GM12878 (cell line): ENCODE results near the gene LRCH3. TPM values are rescaled to one million over a fixed set of nuclear protein-coding genes. Genes with fewer than 3 reads are reported as not detected.

Experiments used
- ATAC-seq: fragments of 200-7000 bp; cut with Tn5 transposase; 3 replicates; pipeline ENCODE4 v1.9.1; 2020; ENCODE audit warnings: mild to moderate bottlenecking, moderate library complexity
- BruUV-seq: library from RNA; stranded (reverse); fragments of 400-500 nt; replicated peaks from 2 replicates; lab custom pipeline; 2021; lab: Mats Ljungman, UMichigan
- CTCF ChIA-PET: fragments of 300-600 bp; sonication (Branson Sonifier 250); formaldehyde crosslinking; extraction: SDS; loops from one replicate; lab custom pipeline; 2021; ENCODE audit warnings: inconsistent platforms; lab: Yijun Ruan, JAX
- POLR2A ChIA-PET: fragments of 350-600 bp; formaldehyde crosslinking; extraction: SDS; loops from one replicate; lab custom pipeline; 2021; ENCODE audit warnings: inconsistent platforms; lab: Charles Lee
- RAD21 ChIA-PET: fragments of 300-600 bp; sonication (Branson Sonifier 250); formaldehyde crosslinking; loops from one replicate; lab custom pipeline; 2023; ENCODE audit warnings: antibody characterized with exemption; ENCODE audit not compliant: unreplicated experiment; lab: Charles Lee
- SMC1A ChIA-PET: fragments of 300-600 bp; sonication (Branson Sonifier 250); formaldehyde crosslinking; loops from one replicate; lab custom pipeline; 2023; ENCODE audit not compliant: unreplicated experiment, uncharacterized antibody; lab: Charles Lee
- DNase-seq: peaks from one replicate; pipeline ENCODE4 v3.0.0-alpha.2; 2011; ENCODE audit warnings: low read depth, low spot score
- FAIRE-seq: peaks from 3 replicates; lab custom pipeline; 2011; peaks lifted over from hg19 to GRCh38; lab: Jason Lieb, UNC
- H2AFZ ChIP-seq: 2 replicates; pipeline ENCODE4 v1.6.0; 2011; ENCODE audit warnings: low read depth, low read length, control low read depth; ENCODE audit not compliant: control insufficient read depth
- H3K27ac ChIP-seq: 2 replicates; pipeline ENCODE4 v1.5.1; 2011; ENCODE audit warnings: control low read depth; ENCODE audit not compliant: control insufficient read depth, insufficient read depth
- H3K27me3 ChIP-seq, 2 experiments: replicated peaks in 1 of 2; 2 replicates each; pipeline versions ENCODE4 v1.6.0 to v1.6.1; 2011; ENCODE audit warnings: low read length in 1 of 2; ENCODE audit not compliant: control insufficient read depth in 2 of 2, insufficient read depth in 2 of 2
- H3K36me3 ChIP-seq, 2 experiments: 2 replicates each; pipeline ENCODE4 v1.5.1; 2011; ENCODE audit warnings: low read length in 1 of 2; ENCODE audit not compliant: control insufficient read depth in 2 of 2, insufficient read depth in 2 of 2
- H3K4me1 ChIP-seq: 2 replicates; pipeline ENCODE4 v1.6.1; 2011; ENCODE audit warnings: mild to moderate bottlenecking, low read length, moderate library complexity, mixed read lengths; ENCODE audit not compliant: control insufficient read depth, insufficient read depth
- H3K4me2 ChIP-seq: 2 replicates; pipeline ENCODE4 v1.6.0; 2011; ENCODE audit warnings: control low read depth; ENCODE audit not compliant: control insufficient read depth, insufficient read depth
- H3K4me3 ChIP-seq: fragments of 200-600 bp; sonication (generic); 2 replicates; pipeline ENCODE4 v1.5.1; 2016
- H3K79me2 ChIP-seq: 2 replicates; pipeline ENCODE4 v1.6.0; 2011; ENCODE audit warnings: low read length; ENCODE audit not compliant: control insufficient read depth, insufficient read depth
- H3K9ac ChIP-seq: 2 replicates; pipeline ENCODE4 v1.8.0; 2011; ENCODE audit warnings: low read length, control low read depth, mixed read lengths; ENCODE audit not compliant: control insufficient read depth, insufficient read depth
- H3K9me3 ChIP-seq: replicated peaks from 3 replicates; pipeline ENCODE4 v1.5.1; 2011; ENCODE audit warnings: mild to moderate bottlenecking, low read length; ENCODE audit not compliant: control insufficient read depth, insufficient read depth
- H4K20me1 ChIP-seq: 2 replicates; pipeline ENCODE4 v1.6.0; 2011; ENCODE audit not compliant: control insufficient read depth, insufficient read depth
- EP300 ChIP-seq, 2 experiments: fragments of 150-350 bp in 1 of 2; IDR thresholded peaks; 2 replicates each; pipeline ENCODE4 v1.6.1; 2011 to 2012; ENCODE audit warnings: low read depth in 2 of 2, low read length in 2 of 2, borderline replicate concordance in 1 of 2, improper control_type of control experiment in 1 of 2, inconsistent platforms in 1 of 2; ENCODE audit not compliant: control insufficient read depth in 1 of 2
- GABPA ChIP-seq: IDR thresholded peaks from 2 replicates; pipeline ENCODE4 v1.6.1; 2014; ENCODE audit warnings: antibody characterized with exemption, low read depth, mild to moderate bottlenecking, inconsistent platforms
- HDAC2 ChIP-seq: fragments of 200-600 bp; sonication (generic); IDR thresholded peaks from 2 replicates; pipeline ENCODE4 v1.6.1; 2017
- POLR2AphosphoS5 ChIP-seq: IDR thresholded peaks from 2 replicates; pipeline ENCODE4 v1.6.1; 2011; ENCODE audit warnings: mild to moderate bottlenecking, low read length, inconsistent platforms
- SREBF1 ChIP-seq: IDR thresholded peaks from 2 replicates; pipeline ENCODE4 v1.6.1; 2012; ENCODE audit warnings: mild to moderate bottlenecking, low read length
- SUPT20H ChIP-seq: IDR thresholded peaks from 2 replicates; pipeline ENCODE4 v1.6.1; 2011; ENCODE audit warnings: low read depth, mild to moderate bottlenecking, low read length, moderate library complexity, borderline replicate concordance; ENCODE audit not compliant: control insufficient read depth
- ZBED1 ChIP-seq: IDR thresholded peaks from 2 replicates; pipeline ENCODE4 v1.6.1; 2016; ENCODE audit warnings: borderline replicate concordance
- WGBS: methylation state at CpG from one replicate; pipeline ENCODE4 v1.1.6; 2016; ENCODE audit warnings: low lambda C conversion rate; ENCODE audit not compliant: insufficient replicate concordance, insufficient coverage; ENCODE audit errors: missing lambda C conversion rate; 5-methylcytosine and 5-hydroxymethylcytosine counted together
- in situ Hi-C: fragments of 300-500 bp; cut with MboI; formaldehyde crosslinking; loops from 9 replicates; pipeline ENCODE4 v1.14.3; 2018; ENCODE audit warnings: mixed read lengths
- intact Hi-C: fragments of 100-400 bp; cut with micrococcal nuclease; formaldehyde crosslinking; loops from one replicate; pipeline ENCODE4 v1.14.2; 2022; ENCODE audit not compliant: unreplicated experiment
- polyA plus RNA-seq, 11 experiments: library from polyadenylated mRNA; depleted of rRNA in 4 of 11; unstranded in 6 of 11; stranded (reverse) in 5 of 11; fragments of >200 nt; fragmentation: Nextera tagmentation in 4 of 11; fragmentation: Illumina TruSeq in 1 of 11; extraction: Ambion mirVana in 4 of 11; extraction: Trizol in 1 of 11; gene quantifications; 1 replicate in 1 of 11; 2 replicates in 10 of 11; pipeline versions ENCODE4 v1.2.1 to v1.2.3, GENCODE V29; 2011 to 2016; ENCODE audit warnings: inconsistent platforms in 2 of 11, missing spikeins in 2 of 11, low read depth in 1 of 11
- total RNA-seq, 4 experiments: library from RNA; depleted of rRNA in 3 of 4; stranded (reverse); fragments of >200 nt in 3 of 4; fragmentation: Illumina TruSeq in 1 of 4; extraction: Trizol in 1 of 4; gene quantifications; 2 replicates each; pipeline versions ENCODE4 v1.2.1 to v1.2.3, GENCODE V29; 2013 to 2021
- TF ChIP-seq, protein P1 (sequence below): fragments of 450-650 bp; IDR thresholded peaks from 2 replicates; pipeline ENCODE4 v1.6.1; 2017; ENCODE audit warnings: mild to moderate bottlenecking

LRCH3 gene
- total and polyA plus RNA-seq, 10 of the 15 experiments (the other 5 are each of a cell fraction or from before 2014, with no cell fraction given), result 3.9 to 136 (median 40.6) TPM

- Histone ChIP-seq H2AFZ (no peak overlapping the region), H4K20me1 (no peaks in the 10 kb centered on the region)
- TF ChIP-seq SUPT20H (no peak), POLR2AphosphoS5 (no peak), HDAC2 (no peak), EP300 (IDR thresholded peaks at IDR 0.05; ENCODE audit: borderline replicate concordance in 1 of 2, control insufficient read depth in 1 of 2, low read depth in 2 of 2, low read length in 2 of 2) (no peak), SREBF1 (no peak), GABPA (no peak), ZBED1 (no peak)
- TF ChIP-seq, protein P1, sequence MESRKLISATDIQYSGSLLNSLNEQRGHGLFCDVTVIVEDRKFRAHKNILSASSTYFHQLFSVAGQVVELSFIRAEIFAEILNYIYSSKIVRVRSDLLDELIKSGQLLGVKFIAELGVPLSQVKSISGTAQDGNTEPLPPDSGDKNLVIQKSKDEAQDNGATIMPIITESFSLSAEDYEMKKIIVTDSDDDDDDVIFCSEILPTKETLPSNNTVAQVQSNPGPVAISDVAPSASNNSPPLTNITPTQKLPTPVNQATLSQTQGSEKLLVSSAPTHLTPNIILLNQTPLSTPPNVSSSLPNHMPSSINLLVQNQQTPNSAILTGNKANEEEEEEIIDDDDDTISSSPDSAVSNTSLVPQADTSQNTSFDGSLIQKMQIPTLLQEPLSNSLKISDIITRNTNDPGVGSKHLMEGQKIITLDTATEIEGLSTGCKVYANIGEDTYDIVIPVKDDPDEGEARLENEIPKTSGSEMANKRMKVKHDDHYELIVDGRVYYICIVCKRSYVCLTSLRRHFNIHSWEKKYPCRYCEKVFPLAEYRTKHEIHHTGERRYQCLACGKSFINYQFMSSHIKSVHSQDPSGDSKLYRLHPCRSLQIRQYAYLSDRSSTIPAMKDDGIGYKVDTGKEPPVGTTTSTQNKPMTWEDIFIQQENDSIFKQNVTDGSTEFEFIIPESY, result no peak
- TF ChIP-seq, all 136 proteins: peak for 0
- peaks cover 40% of the 10 kb centered on the region for H3K4me1 ChIP-seq
- H3K4me2 ChIP-seq, result no peak overlapping the region; the same call in 1 of the 2 replicates
- H3K36me3 ChIP-seq, result no peaks in the 10 kb centered on the region
- no TSS peak for BruUV-seq
- H3K4me3 ChIP-seq, result no peak overlapping the region
- H3K79me2 ChIP-seq, result peaks cover 87% of the 10 kb centered on the region
- no peak for FAIRE-seq
- no peak for ATAC-seq
- no peak for DNase-seq
- ChIA-PET POLR2A (interaction anchor here (1.1 to 1.3 kb wide), 2 partner anchors 9 to 88 kb away, joined by 3 to 4 read pairs; partner anchors contain the start of gene LRCH3), RAD21 (interaction anchor here (0.8 to 5.6 kb wide), 9 partner anchors 8 to 65 kb away, joined by 3 to 34 read pairs (median 6); partner anchors contain the start of gene LRCH3), CTCF (interaction anchor here (0.8 to 4.8 kb wide), 14 partner anchors 9 to 117 kb away, joined by 3 to 32 read pairs (median 5); partner anchors contain the start of gene LRCH3), SMC1A (interaction anchor here (1.2 to 5.5 kb wide), 12 partner anchors 10 to 100 kb away, joined by 4 to 30 read pairs (median 6); partner anchors contain the start of genes FYTTD1 and LRCH3)
- H3K27ac ChIP-seq, result peak overlapping the region; percentile 41
- H3K9ac ChIP-seq, result no peak overlapping the region
- 95% methylated on average over 3 of the region's 3 CpGs for WGBS
- H3K9me3 ChIP-seq, result no peaks in the 10 kb centered on the region
- in situ Hi-C loops (no loop called here), intact Hi-C loops (no loop called here)
- no peaks in the 10 kb centered on the region for H3K27me3 ChIP-seq
Measured at GRCh38 chr3:197800379-197800778, 9.3 kb downstream of the LRCH3 start.
